Lower lobe of right lung (tissue), 2 donors: ENCODE results near the gene SNPH. TPM values are rescaled to one million over a fixed set of nuclear protein-coding genes. Genes with fewer than 3 reads are reported as not detected.

Source experiments
- ATAC-seq, 2 donors: fragments of 200-7000 bp; cut with Tn5 transposase; one replicate each; pipeline ENCODE4 v1.9.1; 2020 to 2022; ENCODE audit warnings: mild to moderate bottlenecking in 2 of 2, moderate library complexity in 2 of 2
- DNase-seq: peaks from one replicate; pipeline ENCODE4 v3.0.0-alpha.2; 2020
- H3K27ac ChIP-seq: fragments of 200-600 bp; one replicate; pipeline ENCODE4 v1.8.0; 2022
- H3K27me3 ChIP-seq: fragments of 200-600 bp; one replicate; pipeline ENCODE4 v1.8.0; 2022; ENCODE audit warnings: low read depth
- H3K36me3 ChIP-seq: fragments of 200-600 bp; one replicate; pipeline ENCODE4 v1.8.0; 2022; ENCODE audit warnings: mild to moderate bottlenecking
- H3K4me1 ChIP-seq: fragments of 200-600 bp; one replicate; pipeline ENCODE4 v1.8.0; 2022
- H3K4me3 ChIP-seq: fragments of 200-600 bp; one replicate; pipeline ENCODE4 v1.8.0; 2022; ENCODE audit warnings: mild to moderate bottlenecking
- H3K9me3 ChIP-seq: fragments of 200-600 bp; one replicate; pipeline ENCODE4 v1.8.0; 2022
- intact Hi-C: fragments of 100-400 bp; cut with DNase I; formaldehyde crosslinking; loops from one replicate; pipeline ENCODE4 v1.11.0; 2022
- total RNA-seq: library from RNA; stranded (reverse); fragmentation: NEBNext Ultra II Directional; extraction: Animal tissue kit (Norgen Biotek cat#: 25700); gene quantifications from one replicate; pipeline ENCODE4 v1.2.1, GENCODE V29; 2021
- TF ChIP-seq, protein P1 (sequence below): fragments of 200-600 bp; IDR thresholded peaks from one replicate; pipeline ENCODE4 v1.8.0; 2022; ENCODE audit warnings: antibody characterized with exemption, mild to moderate bottlenecking
- donor health status: DM: no; HTN: yes; CAD: no; lungs with severe emphysema.

The SNPH gene
- total RNA-seq, 1 donor from 2014 or later: 3.8 TPM

DNA sequence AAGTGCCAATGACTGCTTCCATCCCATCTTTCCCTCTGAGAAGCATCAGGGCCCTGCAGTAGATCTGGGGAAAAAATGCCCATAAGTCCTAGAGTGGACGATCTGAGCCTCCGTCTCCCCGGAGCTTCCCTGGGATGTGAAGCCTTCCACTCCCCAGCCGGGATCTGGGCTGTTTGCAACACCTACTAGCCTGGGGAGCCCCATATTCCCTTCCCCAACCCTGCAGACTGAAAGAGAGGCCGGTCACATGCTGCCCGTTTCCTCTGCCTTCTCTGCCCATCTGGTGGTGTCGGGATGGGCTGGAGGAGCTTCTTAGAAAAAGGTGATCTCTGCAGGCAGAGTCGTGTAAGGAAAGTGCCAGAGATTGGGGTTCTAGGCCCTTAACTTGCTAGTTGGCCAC, 1.1 kb downstream of the SNPH start:
- ATAC-seq (no peak), DNase-seq (no peak)
- no peak overlapping the region for H3K27ac ChIP-seq
- no peak overlapping the region for H3K4me3 ChIP-seq
- peaks cover 21% of the 10 kb centered on the region for H3K4me1 ChIP-seq
- intact Hi-C loops: no loop called here
- TF ChIP-seq, protein P1, sequence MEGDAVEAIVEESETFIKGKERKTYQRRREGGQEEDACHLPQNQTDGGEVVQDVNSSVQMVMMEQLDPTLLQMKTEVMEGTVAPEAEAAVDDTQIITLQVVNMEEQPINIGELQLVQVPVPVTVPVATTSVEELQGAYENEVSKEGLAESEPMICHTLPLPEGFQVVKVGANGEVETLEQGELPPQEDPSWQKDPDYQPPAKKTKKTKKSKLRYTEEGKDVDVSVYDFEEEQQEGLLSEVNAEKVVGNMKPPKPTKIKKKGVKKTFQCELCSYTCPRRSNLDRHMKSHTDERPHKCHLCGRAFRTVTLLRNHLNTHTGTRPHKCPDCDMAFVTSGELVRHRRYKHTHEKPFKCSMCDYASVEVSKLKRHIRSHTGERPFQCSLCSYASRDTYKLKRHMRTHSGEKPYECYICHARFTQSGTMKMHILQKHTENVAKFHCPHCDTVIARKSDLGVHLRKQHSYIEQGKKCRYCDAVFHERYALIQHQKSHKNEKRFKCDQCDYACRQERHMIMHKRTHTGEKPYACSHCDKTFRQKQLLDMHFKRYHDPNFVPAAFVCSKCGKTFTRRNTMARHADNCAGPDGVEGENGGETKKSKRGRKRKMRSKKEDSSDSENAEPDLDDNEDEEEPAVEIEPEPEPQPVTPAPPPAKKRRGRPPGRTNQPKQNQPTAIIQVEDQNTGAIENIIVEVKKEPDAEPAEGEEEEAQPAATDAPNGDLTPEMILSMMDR: no peak
- no peaks in the 10 kb centered on the region for H3K36me3 ChIP-seq
- H3K27me3 ChIP-seq: no peaks in the 10 kb centered on the region
- H3K9me3 ChIP-seq: no peaks in the 10 kb centered on the region

GRCh38 chr20:1267809-1268374, 1.8 kb downstream of the SNPH start:
- no peak for DNase-seq
- no peak for ATAC-seq
- peaks cover 21% of the 10 kb centered on the region for H3K4me1 ChIP-seq
- no peaks in the 10 kb centered on the region for H3K9me3 ChIP-seq
- H3K36me3 ChIP-seq: no peaks in the 10 kb centered on the region
- intact Hi-C loops: no loop called here
- no peak overlapping the region for H3K27ac ChIP-seq
- TF ChIP-seq, protein P1: no peak
- no peak overlapping the region for H3K4me3 ChIP-seq
- no peaks in the 10 kb centered on the region for H3K27me3 ChIP-seq

GRCh38 chr20:1269235-1269634, 3.1 kb downstream of the SNPH start:
- no peak overlapping the region for H3K27ac ChIP-seq
- H3K27me3 ChIP-seq: no peaks in the 10 kb centered on the region
- no peaks in the 10 kb centered on the region for H3K9me3 ChIP-seq
- TF ChIP-seq, protein P1: no peak
- peaks cover 20% of the 10 kb centered on the region for H3K4me1 ChIP-seq
- intact Hi-C loops: no loop called here
- ATAC-seq (no peak), DNase-seq (no peak)
- H3K4me3 ChIP-seq: no peak overlapping the region
- H3K36me3 ChIP-seq: no peaks in the 10 kb centered on the region

GRCh38 chr20:1269850-1270249, 3.8 kb downstream of the SNPH start:
- intact Hi-C loops: no loop called here
- Histone ChIP-seq H3K27ac (no peak overlapping the region), H3K9me3 (no peaks in the 10 kb centered on the region), H3K4me1 (peaks cover 14% of the 10 kb centered on the region), H3K4me3 (no peak overlapping the region), H3K36me3 (no peaks in the 10 kb centered on the region), H3K27me3 (no peaks in the 10 kb centered on the region)
- no peak for ATAC-seq
- TF ChIP-seq, protein P1: no peak
- no peak for DNase-seq

DNA sequence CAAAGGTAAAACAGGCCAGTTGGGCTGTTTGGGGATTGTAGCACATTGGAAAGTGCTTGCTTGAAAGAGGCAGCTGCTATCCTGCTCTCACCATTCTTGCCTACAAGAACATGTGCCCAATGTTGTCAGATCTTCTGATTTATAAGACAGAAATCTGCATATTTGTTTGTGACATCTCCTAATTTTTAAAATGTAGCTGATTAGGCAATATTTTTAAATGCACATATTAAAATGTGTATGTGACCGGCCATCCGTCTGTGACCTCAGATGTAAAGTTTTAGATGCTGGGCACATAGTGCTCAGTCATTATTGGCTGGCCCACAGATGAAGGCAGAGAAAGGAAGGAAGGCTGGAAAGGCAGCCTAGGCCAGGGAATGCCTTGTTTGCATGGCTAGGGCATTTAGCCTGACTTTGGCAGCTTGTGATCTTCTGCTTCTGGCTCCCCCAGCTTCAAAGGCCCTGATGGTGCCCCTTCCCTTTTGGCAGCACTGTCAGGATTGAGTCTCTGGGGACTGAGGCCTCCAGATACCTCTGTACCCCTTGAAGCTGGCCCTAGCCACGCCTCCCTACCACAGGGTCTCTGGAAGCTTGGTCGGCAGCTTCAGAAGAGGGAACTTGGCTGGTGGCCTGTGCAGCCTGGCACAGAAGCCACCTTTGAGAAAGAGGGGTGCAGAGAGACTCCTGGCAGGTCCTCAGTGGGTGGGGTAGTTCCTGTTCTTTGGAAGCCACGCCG, 6.4 kb downstream of the SNPH start:
- Histone ChIP-seq H3K4me3 (no peak overlapping the region), H3K4me1 (no peaks in the 10 kb centered on the region), H3K36me3 (no peaks in the 10 kb centered on the region), H3K27me3 (no peaks in the 10 kb centered on the region), H3K9me3 (no peaks in the 10 kb centered on the region), H3K27ac (no peak overlapping the region)
- intact Hi-C loops: no loop called here
- TF ChIP-seq, protein P1: no peak
- DNase-seq (no peak), ATAC-seq (no peak)
